CD14-positive monocyte (primary cell): ENCODE data around the gene MED15. TPM values are rescaled to one million over a fixed set of nuclear protein-coding genes. Genes with fewer than 3 reads are reported as not detected.

Experiments used
- DNase-seq, 3 donors: peaks; one replicate each; pipeline ENCODE4 v3.0.0-alpha.2; 2011 to 2022
- H2AFZ ChIP-seq: 2 replicates; pipeline ENCODE4 v1.6.0; 2012; ENCODE audit warnings: mild to moderate bottlenecking, low read depth, low read length, inconsistent platforms; ENCODE audit not compliant: insufficient read depth, poor library complexity, severe bottlenecking
- H3K27ac ChIP-seq, 2 donors: 1 replicate in 1 of 2; 2 replicates in 1 of 2; pipeline ENCODE4 v1.5.1; 2012 to 2013; ENCODE audit warnings: low read length in 2 of 2, control low read depth in 1 of 2, inconsistent platforms in 1 of 2, low read depth in 1 of 2, mild to moderate bottlenecking in 1 of 2
- H3K27me3 ChIP-seq, 2 donors: one replicate each; pipeline versions ENCODE4 v1.6.0 to v1.6.1; 2011 to 2013; ENCODE audit warnings: low read length in 2 of 2; ENCODE audit not compliant: control insufficient read depth in 2 of 2, insufficient read depth in 2 of 2
- H3K36me3 ChIP-seq, 2 donors: replicated peaks in 1 of 2; 1 replicate in 1 of 2; 2 replicates in 1 of 2; pipeline versions ENCODE4 v1.5.1 to v1.6.1; 2012 to 2013; ENCODE audit warnings: low read length in 2 of 2, control low read depth in 1 of 2, inconsistent platforms in 1 of 2, mild to moderate bottlenecking in 1 of 2; ENCODE audit not compliant: insufficient read depth in 2 of 2, control insufficient read depth in 1 of 2
- H3K4me1 ChIP-seq, 2 donors: 1 replicate in 1 of 2; 2 replicates in 1 of 2; pipeline versions ENCODE4 v1.5.1 to v1.6.1; 2012 to 2013; ENCODE audit warnings: low read length in 2 of 2, control low read depth in 1 of 2, inconsistent platforms in 1 of 2, mild to moderate bottlenecking in 1 of 2, moderate library complexity in 1 of 2; ENCODE audit not compliant: insufficient read depth in 2 of 2, control insufficient read depth in 1 of 2
- H3K4me2 ChIP-seq: replicated peaks from 2 replicates; pipeline ENCODE3; 2012; ENCODE audit warnings: low read length, moderate library complexity, mild to moderate bottlenecking; ENCODE audit not compliant: poor library complexity, severe bottlenecking; ENCODE audit errors: extremely low read depth
- H3K4me3 ChIP-seq, 3 experiments: fragments of 200-600 bp in 1 of 3; sonication (generic) in 1 of 3; replicated peaks in 1 of 3; 1 replicate in 2 of 3; 2 replicates in 1 of 3; pipeline ENCODE4 v1.5.1; 2011 to 2013; ENCODE audit warnings: low read length in 3 of 3, mild to moderate bottlenecking in 3 of 3, control low read depth in 2 of 3, low read depth in 2 of 3, inconsistent platforms in 1 of 3, moderate library complexity in 1 of 3
- H3K79me2 ChIP-seq: 2 replicates; pipeline ENCODE4 v1.6.0; 2012; ENCODE audit warnings: mild to moderate bottlenecking, control low read depth, inconsistent platforms, low read length, moderate library complexity; ENCODE audit not compliant: insufficient read depth
- H3K9ac ChIP-seq: 2 replicates; pipeline ENCODE4 v1.6.0; 2017; ENCODE audit warnings: low read length, mild to moderate bottlenecking; ENCODE audit not compliant: insufficient read depth, poor library complexity, severe bottlenecking
- H3K9me3 ChIP-seq, 2 donors: replicated peaks in 1 of 2; 1 replicate in 1 of 2; 2 replicates in 1 of 2; pipeline versions ENCODE4 v1.5.1 to v1.6.1; 2012 to 2013; ENCODE audit warnings: low read length in 2 of 2, control low read depth in 1 of 2; ENCODE audit not compliant: control insufficient read depth in 1 of 2, insufficient read depth in 1 of 2
- H4K20me1 ChIP-seq: 2 replicates; pipeline ENCODE4 v1.6.0; 2012; ENCODE audit warnings: mild to moderate bottlenecking, low read length, control low read depth, moderate library complexity; ENCODE audit not compliant: insufficient read depth
- H3K27ac Mint-ChIP-seq, 7 donors: one replicate each; pipeline ENCODE4 v1.8.0; 2020; ENCODE audit warnings: mild to moderate bottlenecking in 7 of 7, mixed read lengths in 7 of 7, moderate library complexity in 6 of 7, inconsistent platforms in 2 of 7
- H3K27me3 Mint-ChIP-seq, 3 donors: one replicate each; pipeline ENCODE4 v1.8.0; 2021 to 2022; ENCODE audit warnings: low read depth in 3 of 3, mild to moderate bottlenecking in 3 of 3, mixed read lengths in 3 of 3, moderate library complexity in 3 of 3, inconsistent platforms in 1 of 3
- H3K36me3 Mint-ChIP-seq, 2 donors: one replicate each; pipeline ENCODE4 v1.8.0; 2020; ENCODE audit warnings: mixed read lengths in 2 of 2, inconsistent platforms in 1 of 2, mild to moderate bottlenecking in 1 of 2
- H3K4me1 Mint-ChIP-seq: one replicate; pipeline ENCODE4 v1.8.0; 2020; ENCODE audit warnings: mild to moderate bottlenecking, mixed read lengths
- H3K4me3 Mint-ChIP-seq, 2 donors: one replicate each; pipeline ENCODE4 v1.8.0; 2020; ENCODE audit warnings: mild to moderate bottlenecking in 2 of 2, mixed read lengths in 2 of 2, moderate library complexity in 1 of 2
- H3K9me3 Mint-ChIP-seq, 7 donors: one replicate each; pipeline ENCODE4 v1.8.0; 2020 to 2022; ENCODE audit warnings: mixed read lengths in 7 of 7, mild to moderate bottlenecking in 6 of 7, moderate library complexity in 6 of 7, inconsistent platforms in 2 of 7
- WGBS: methylation state at CpG from one replicate; pipeline ENCODE4 v1.1.5; 2013; ENCODE audit warnings: missing lambda C conversion rate; ENCODE audit not compliant: insufficient coverage; 5-methylcytosine and 5-hydroxymethylcytosine counted together
- intact Hi-C, 2 donors: fragments of 100-400 bp; cut with micrococcal nuclease; formaldehyde crosslinking; loops; one replicate each; pipeline versions ENCODE4 v1.15.0 to v1.15.1; 2023
- polyA plus RNA-seq, 3 donors: library from polyadenylated mRNA; depleted of rRNA in 1 of 3; unstranded in 2 of 3; stranded (reverse) in 1 of 3; fragments of 300-500 nt in 2 of 3; fragments of >200 nt in 1 of 3; fragmentation: Illumina TruSeq in 2 of 3; gene quantifications; 1 replicate in 2 of 3; 2 replicates in 1 of 3; pipeline ENCODE4 v1.2.3, GENCODE V29; 2012 to 2021
- TF ChIP-seq, protein P1 (sequence below): fragments of 200-600 bp; IDR thresholded peaks from one replicate; pipeline ENCODE4 v1.8.0; 2022; ENCODE audit warnings: antibody characterized with exemption, mild to moderate bottlenecking

The MED15 gene
- polyA plus RNA-seq, 3 donors = 10.0 to 126 (median 17.8) TPM

GRCh38 chr22:20517422-20517821 lies 10.0 kb downstream of the MED15 start:
- H3K36me3 ChIP-seq = peaks cover 40 to 72% of the 10 kb centered on the region in 2 donors
- H3K36me3 Mint-ChIP-seq = peaks cover 48 to 73% of the 10 kb centered on the region in 2 donors
- no peak overlapping the region for H3K27ac ChIP-seq
- H3K9me3 ChIP-seq = no peaks in the 10 kb centered on the region
- peaks cover 18% of the 10 kb centered on the region for H3K4me1 Mint-ChIP-seq
- no CpG with 5 or more reads among the region's 4 CpGs for WGBS
- H3K27ac Mint-ChIP-seq = peak overlapping the region in 6 of 7 donors; percentile 0 to 74 (median 30)
- H3K4me3 ChIP-seq = no peak overlapping the region
- no peaks in the 10 kb centered on the region for H3K27me3 ChIP-seq
- H2AFZ ChIP-seq = no peak overlapping the region
- intact Hi-C loops = no loop called here
- no peak overlapping the region for H3K9ac ChIP-seq
- no peak overlapping the region for H3K4me3 Mint-ChIP-seq
- H3K27me3 Mint-ChIP-seq = no peaks in the 10 kb centered on the region
- TF ChIP-seq, protein P1, sequence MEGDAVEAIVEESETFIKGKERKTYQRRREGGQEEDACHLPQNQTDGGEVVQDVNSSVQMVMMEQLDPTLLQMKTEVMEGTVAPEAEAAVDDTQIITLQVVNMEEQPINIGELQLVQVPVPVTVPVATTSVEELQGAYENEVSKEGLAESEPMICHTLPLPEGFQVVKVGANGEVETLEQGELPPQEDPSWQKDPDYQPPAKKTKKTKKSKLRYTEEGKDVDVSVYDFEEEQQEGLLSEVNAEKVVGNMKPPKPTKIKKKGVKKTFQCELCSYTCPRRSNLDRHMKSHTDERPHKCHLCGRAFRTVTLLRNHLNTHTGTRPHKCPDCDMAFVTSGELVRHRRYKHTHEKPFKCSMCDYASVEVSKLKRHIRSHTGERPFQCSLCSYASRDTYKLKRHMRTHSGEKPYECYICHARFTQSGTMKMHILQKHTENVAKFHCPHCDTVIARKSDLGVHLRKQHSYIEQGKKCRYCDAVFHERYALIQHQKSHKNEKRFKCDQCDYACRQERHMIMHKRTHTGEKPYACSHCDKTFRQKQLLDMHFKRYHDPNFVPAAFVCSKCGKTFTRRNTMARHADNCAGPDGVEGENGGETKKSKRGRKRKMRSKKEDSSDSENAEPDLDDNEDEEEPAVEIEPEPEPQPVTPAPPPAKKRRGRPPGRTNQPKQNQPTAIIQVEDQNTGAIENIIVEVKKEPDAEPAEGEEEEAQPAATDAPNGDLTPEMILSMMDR = no peak
- no peak for DNase-seq
- H3K4me1 ChIP-seq = no peaks in the 10 kb centered on the region
- H3K9me3 Mint-ChIP-seq = no peaks in the 10 kb centered on the region
- H4K20me1 ChIP-seq = peaks cover 96% of the 10 kb centered on the region
- no peak overlapping the region for H3K4me2 ChIP-seq
- peaks cover 95% of the 10 kb centered on the region for H3K79me2 ChIP-seq

DNA sequence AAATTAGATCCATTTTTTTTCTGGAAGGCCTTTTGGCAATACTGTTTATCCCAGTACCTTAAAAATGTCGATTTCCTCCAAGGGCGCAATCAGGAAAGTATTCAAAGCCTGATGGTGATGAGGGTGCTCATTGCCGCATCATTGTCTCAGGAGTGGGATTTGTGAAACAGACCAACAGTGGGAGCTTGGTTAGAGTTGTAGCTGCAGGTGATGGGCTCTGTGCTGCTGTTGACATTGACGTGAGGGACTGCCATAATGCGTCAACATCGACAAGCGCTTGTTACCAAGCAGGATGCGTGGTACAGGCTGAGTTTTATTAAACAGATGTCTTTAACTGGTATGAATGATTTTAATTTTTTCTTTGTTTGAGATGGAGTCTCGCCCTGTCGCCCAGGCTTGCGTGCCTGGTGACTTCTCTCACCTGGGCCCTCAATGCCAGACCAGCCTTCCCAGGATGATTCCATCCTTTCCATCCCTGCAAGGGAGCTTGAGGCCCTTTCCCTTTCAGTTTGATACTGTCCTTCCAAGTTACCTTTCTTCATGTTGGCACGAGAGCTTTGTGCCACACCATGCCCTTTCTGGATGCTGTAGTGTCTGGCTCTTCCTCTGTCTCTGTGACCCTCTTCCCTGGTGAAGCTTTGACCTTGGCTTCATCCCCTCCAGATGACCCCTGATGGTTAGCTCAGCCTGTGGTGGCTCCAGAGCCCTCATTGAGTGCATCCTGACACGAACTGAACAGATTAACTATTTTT lies 10.6 kb downstream of the MED15 start:
- WGBS = 97% methylated on average over 12 of the region's 13 CpGs
- no peaks in the 10 kb centered on the region for H3K4me1 ChIP-seq
- H3K36me3 ChIP-seq = peaks cover 41 to 78% of the 10 kb centered on the region in 2 donors
- Mint-ChIP-seq H3K27ac (peak overlapping the region in 4 of 7 donors; percentile 7 to 83 (median 54)), H3K36me3 (peaks cover 51 to 76% of the 10 kb centered on the region in 2 donors), H3K9me3 (no peaks in the 10 kb centered on the region), H3K27me3 (no peaks in the 10 kb centered on the region), H3K4me3 (no peak overlapping the region), H3K4me1 (peaks cover 23% of the 10 kb centered on the region)
- intact Hi-C loops = no loop called here
- H3K4me2 ChIP-seq = no peak overlapping the region
- H3K27ac ChIP-seq = peak overlapping the region in 1 of 2 donors; percentile 15
- no peaks in the 10 kb centered on the region for H3K27me3 ChIP-seq
- H4K20me1 ChIP-seq = peaks cover 96% of the 10 kb centered on the region
- TF ChIP-seq, protein P1 = no peak
- H3K9me3 ChIP-seq = no peaks in the 10 kb centered on the region
- DNase-seq = no peak
- peaks cover 95% of the 10 kb centered on the region for H3K79me2 ChIP-seq
- H3K4me3 ChIP-seq = no peak overlapping the region
- no peak overlapping the region for H3K9ac ChIP-seq
- H2AFZ ChIP-seq = no peak overlapping the region
